Measurements from ENCODE around the gene SPATS2.

- TF ChIP-seq FOXP2 (optimal IDR thresholded peaks at IDR 0.05; ENCODE audit: control extremely low read depth, extremely low read length, insufficient read depth) (no peak), POLR2AphosphoS5 (IDR thresholded peaks at IDR 0.05; ENCODE audit: borderline replicate concordance, low read depth, low read length) (no peak), EZH2 (IDR thresholded peaks at IDR 0.05) (no peak)
These were observed 135.3 kb downstream of the SPATS2 start for GRCh38 chr12:49502590-49502989.

Measured in SK-N-MC (cell line).